Esophagus muscularis mucosa (tissue), 4 donors: Measurements from ENCODE around the gene GRID1.

ENCODE experiments used
- EP300 ChIP-seq: sonication (generic); formaldehyde crosslinking; IDR thresholded peaks from one replicate; pipeline ENCODE4 v1.6.1; 2017; ENCODE audit warnings: antibody characterized with exemption
- POLR2A ChIP-seq: fragments of 450-650 bp; IDR thresholded peaks from one replicate; pipeline ENCODE4 v1.6.1; 2017; ENCODE audit warnings: antibody characterized with exemption, moderate library complexity, mild to moderate bottlenecking, low read depth
- POLR2AphosphoS5 ChIP-seq, 2 donors: sonication (generic); formaldehyde crosslinking; IDR thresholded peaks; one replicate each; pipeline ENCODE4 v1.6.1; 2017; ENCODE audit warnings: antibody characterized with exemption in 2 of 2
- TF ChIP-seq, protein P1 (sequence below), 3 experiments: fragments of 200-600 bp in 2 of 3; fragments of 450-650 bp in 1 of 3; sonication (generic) in 2 of 3; IDR thresholded peaks; one replicate each; pipeline ENCODE4 v1.5.1; 2017 to 2019; ENCODE audit warnings: antibody characterized with exemption in 3 of 3, mild to moderate bottlenecking in 2 of 3, moderate library complexity in 1 of 3

- TF ChIP-seq, protein P1, sequence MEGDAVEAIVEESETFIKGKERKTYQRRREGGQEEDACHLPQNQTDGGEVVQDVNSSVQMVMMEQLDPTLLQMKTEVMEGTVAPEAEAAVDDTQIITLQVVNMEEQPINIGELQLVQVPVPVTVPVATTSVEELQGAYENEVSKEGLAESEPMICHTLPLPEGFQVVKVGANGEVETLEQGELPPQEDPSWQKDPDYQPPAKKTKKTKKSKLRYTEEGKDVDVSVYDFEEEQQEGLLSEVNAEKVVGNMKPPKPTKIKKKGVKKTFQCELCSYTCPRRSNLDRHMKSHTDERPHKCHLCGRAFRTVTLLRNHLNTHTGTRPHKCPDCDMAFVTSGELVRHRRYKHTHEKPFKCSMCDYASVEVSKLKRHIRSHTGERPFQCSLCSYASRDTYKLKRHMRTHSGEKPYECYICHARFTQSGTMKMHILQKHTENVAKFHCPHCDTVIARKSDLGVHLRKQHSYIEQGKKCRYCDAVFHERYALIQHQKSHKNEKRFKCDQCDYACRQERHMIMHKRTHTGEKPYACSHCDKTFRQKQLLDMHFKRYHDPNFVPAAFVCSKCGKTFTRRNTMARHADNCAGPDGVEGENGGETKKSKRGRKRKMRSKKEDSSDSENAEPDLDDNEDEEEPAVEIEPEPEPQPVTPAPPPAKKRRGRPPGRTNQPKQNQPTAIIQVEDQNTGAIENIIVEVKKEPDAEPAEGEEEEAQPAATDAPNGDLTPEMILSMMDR (IDR thresholded peaks at IDR 0.05) = no peak
- TF ChIP-seq POLR2A (no peak), POLR2AphosphoS5 (IDR thresholded peaks at IDR 0.05) (no peak), EP300 (no peak)
Observed at GRCh38 chr10:86063341-86063740, 303.3 kb downstream of the GRID1 start.
